Neural crest cell (in vitro differentiated cells): ENCODE data around the gene CENPX. TPM values are rescaled to one million over a fixed set of nuclear protein-coding genes. Genes with fewer than 3 reads are reported as not detected.

Experiments
- DNase-seq: peaks from one replicate; pipeline ENCODE4 v3.0.0; 2021; ENCODE audit warnings: low read depth, mixed read lengths, low spot score
- H3K27ac Mint-ChIP-seq: one replicate; pipeline ENCODE4 v1.8.0; 2021; ENCODE audit warnings: mild to moderate bottlenecking, mixed read lengths; ENCODE audit not compliant: unreplicated experiment
- H3K27me3 Mint-ChIP-seq: 2 replicates; pipeline ENCODE4 v1.8.0; 2021; ENCODE audit warnings: low read depth, mild to moderate bottlenecking, mixed read lengths
- H3K36me3 Mint-ChIP-seq: 2 replicates; pipeline ENCODE4 v1.8.0; 2021; ENCODE audit warnings: low read depth, mild to moderate bottlenecking, mixed read lengths
- H3K4me1 Mint-ChIP-seq: 2 replicates; pipeline ENCODE4 v1.8.0; 2021; ENCODE audit warnings: mixed read lengths
- H3K4me3 Mint-ChIP-seq: one replicate; pipeline ENCODE4 v1.8.0; 2021; ENCODE audit warnings: mild to moderate bottlenecking, mixed read lengths
- H3K9me3 Mint-ChIP-seq: 2 replicates; pipeline ENCODE4 v1.8.0; 2021; ENCODE audit warnings: mixed read lengths
- total RNA-seq: library from RNA; stranded (reverse); gene quantifications from 2 replicates; pipeline ENCODE4 v1.2.1, GENCODE V29; 2021
- TF ChIP-seq, protein P1 (sequence below): fragments of 200-600 bp; sonication (generic); conservative IDR thresholded peaks from 2 replicates; pipeline ENCODE4 v1.5.0; 2021; ENCODE audit warnings: antibody characterized with exemption, mild to moderate bottlenecking

The CENPX gene
- total RNA-seq, 1 donor from 2014 or later: 135 TPM

DNA sequence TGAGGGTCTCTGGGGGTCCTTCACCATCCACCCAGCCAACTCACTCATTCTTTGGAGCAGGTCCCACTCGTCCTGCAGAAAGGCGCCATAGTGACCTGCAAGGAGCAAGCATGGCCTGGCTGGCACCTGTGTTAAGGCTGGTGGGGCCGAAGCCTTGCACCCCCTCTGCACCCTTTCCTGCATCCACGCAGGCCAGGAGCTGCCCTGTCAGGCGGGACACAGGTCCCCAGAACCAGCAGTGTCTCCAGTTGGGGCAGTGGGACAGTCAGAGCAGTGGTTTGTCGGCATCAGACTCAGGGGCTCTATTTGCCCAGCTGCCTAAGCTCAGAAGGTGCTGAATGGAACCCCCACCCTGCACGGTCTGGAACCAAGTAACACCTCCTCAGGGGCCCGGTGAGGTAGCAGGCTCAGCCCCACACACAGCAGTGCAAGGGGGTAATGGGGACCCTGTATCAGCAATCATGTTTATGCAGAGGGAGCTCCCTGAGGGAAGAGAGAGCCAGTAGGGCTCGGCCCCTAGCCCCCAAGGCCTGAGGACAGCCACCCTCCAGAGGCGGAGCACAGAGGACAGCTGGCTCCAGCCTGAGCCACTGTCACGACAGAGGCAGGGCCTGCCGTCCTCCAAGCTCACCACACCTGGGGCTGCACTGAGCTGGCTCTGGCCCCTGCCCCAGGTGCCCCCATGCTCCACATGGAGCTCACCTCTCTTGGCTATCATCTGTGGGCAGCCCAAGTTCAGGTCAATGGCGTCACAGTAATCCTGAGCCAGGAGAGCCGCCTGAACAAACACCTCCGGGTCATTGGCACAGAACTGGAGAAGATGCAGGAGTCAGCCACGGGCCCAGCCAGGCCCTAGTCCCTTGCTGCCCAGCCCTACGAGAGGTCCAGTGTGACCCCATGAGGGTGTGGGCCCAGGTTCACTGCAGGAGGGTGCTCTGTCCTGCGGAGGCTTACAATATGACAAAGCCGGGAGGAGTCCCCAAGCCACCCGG, 41.0 kb upstream of the CENPX start:
- Mint-ChIP-seq H3K27me3 (no peaks in the 10 kb centered on the region), H3K27ac (no peak overlapping the region), H3K9me3 (no peaks in the 10 kb centered on the region), H3K4me1 (no peaks in the 10 kb centered on the region), H3K4me3 (peak overlapping the region; percentile 78), H3K36me3 (no peaks in the 10 kb centered on the region)
- TF ChIP-seq, protein P1, sequence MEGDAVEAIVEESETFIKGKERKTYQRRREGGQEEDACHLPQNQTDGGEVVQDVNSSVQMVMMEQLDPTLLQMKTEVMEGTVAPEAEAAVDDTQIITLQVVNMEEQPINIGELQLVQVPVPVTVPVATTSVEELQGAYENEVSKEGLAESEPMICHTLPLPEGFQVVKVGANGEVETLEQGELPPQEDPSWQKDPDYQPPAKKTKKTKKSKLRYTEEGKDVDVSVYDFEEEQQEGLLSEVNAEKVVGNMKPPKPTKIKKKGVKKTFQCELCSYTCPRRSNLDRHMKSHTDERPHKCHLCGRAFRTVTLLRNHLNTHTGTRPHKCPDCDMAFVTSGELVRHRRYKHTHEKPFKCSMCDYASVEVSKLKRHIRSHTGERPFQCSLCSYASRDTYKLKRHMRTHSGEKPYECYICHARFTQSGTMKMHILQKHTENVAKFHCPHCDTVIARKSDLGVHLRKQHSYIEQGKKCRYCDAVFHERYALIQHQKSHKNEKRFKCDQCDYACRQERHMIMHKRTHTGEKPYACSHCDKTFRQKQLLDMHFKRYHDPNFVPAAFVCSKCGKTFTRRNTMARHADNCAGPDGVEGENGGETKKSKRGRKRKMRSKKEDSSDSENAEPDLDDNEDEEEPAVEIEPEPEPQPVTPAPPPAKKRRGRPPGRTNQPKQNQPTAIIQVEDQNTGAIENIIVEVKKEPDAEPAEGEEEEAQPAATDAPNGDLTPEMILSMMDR: no peak
- no peak for DNase-seq

DNA sequence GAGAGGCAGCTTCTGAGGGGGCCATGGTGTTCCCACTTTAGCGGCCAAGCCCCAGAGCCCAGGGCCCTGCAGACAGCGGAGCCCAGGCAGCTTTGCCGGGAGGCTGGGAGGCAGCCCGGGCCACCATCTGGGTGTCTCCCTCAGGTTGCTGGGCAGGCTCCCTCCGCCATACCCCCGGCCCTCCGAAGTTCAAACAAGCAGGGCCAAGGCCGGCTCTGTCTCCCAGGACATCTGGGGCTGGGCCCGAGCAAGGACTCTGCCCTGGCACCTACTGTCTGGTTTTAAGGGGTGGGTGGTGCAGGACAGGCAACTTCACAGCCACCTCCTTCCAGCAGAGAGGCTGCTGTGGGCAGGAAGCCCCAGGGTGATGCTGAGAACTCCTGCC, 40.3 kb upstream of the CENPX start:
- no peaks in the 10 kb centered on the region for H3K9me3 Mint-ChIP-seq
- H3K27me3 Mint-ChIP-seq: no peaks in the 10 kb centered on the region
- H3K36me3 Mint-ChIP-seq: no peaks in the 10 kb centered on the region
- H3K4me1 Mint-ChIP-seq: no peaks in the 10 kb centered on the region
- DNase-seq: no peak
- TF ChIP-seq, protein P1: no peak
- H3K4me3 Mint-ChIP-seq: no peak overlapping the region
- no peak overlapping the region for H3K27ac Mint-ChIP-seq

DNA sequence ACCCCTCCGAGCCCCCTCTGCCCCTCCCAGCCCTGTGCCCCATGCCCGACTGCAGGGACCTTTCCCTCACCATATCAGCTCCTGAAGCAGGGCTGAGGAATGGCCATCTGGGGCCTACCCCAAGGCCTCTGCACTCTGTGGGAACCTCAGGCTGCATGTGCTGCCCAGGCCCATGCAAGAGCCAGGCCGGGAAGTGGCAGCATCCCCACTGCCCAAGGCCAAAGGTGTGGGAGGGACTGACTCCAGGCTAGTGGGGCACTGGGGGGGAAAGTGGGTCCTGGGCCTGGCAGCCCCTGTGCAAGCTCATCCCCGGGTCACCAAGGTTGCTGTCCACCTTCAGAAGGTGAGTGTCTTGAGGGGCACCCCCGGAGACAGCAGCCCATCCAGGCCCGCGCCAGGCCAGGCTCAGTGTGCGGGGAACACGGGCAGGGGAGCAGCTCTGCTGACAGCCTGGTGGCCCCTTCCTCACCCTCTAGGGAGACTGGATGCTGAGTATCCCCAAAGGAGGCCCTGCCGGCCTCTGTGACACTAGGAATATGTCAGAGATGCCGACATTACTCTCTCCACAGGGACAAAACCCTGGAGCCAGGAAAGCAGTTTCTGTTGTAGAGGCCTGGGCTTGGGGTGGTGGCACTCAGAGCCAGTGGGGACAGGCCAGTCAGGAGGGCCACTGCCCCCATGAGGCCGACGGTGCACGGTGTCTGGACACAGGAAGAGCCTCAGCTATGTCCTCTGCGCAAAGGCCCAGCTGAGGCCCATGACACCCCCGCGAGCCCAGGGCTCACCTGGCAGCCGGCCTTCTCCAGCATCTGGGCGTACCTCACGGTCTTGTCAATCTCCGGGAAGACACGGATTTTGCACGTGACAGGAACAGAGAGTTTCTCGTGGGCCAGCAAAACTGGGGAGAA, 39.7 kb upstream of the CENPX start:
- Mint-ChIP-seq H3K27ac (no peak overlapping the region), H3K36me3 (no peaks in the 10 kb centered on the region), H3K27me3 (no peaks in the 10 kb centered on the region), H3K9me3 (no peaks in the 10 kb centered on the region), H3K4me3 (peak overlapping the region; percentile 69), H3K4me1 (no peaks in the 10 kb centered on the region)
- no peak for DNase-seq
- TF ChIP-seq, protein P1: no peak

DNA sequence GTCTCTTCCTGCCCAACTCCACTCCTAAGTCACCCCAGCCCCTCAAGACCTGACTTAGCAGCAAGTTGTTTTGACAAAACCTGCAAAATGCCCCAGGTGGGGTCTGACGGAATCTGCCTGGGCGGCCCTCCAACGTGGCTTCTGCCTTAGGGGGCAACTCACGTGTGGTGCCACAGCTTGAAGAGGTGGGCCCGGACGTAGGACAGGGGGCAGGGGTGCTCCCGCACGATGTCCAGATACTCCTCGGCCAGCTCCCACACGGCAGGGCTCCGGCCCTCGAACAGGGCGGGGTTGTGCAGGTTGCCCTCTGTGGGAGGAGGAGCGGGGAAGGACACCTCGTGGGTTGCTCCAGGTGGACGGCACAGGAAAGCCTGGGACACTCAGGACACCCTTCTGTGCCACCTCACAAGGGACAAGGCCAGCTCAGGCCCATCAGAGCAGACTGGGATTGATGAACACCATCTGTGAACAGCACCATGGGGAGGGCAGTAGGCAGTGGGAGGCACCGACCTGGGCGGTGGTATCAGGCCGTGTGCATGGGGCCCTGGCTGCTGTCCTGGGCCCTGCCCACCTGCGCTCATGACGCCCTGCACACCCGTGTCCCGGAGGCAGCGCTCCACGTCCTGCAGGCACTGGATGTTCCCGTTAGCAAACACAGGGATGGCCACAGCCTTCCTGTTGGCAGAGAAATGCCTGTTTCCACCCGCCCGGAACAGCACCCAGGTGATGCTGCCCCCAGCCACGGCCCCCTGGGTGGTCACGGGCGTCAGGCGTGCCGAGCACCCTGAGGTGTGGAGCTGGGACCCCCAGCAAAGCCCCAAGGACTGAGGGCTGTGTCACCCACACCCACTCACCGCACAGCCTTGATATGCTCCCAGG, 38.6 kb upstream of the CENPX start:
- TF ChIP-seq, protein P1: no peak
- Mint-ChIP-seq H3K27me3 (no peaks in the 10 kb centered on the region), H3K4me3 (no peak overlapping the region), H3K27ac (no peak overlapping the region), H3K4me1 (no peaks in the 10 kb centered on the region), H3K9me3 (no peaks in the 10 kb centered on the region), H3K36me3 (no peaks in the 10 kb centered on the region)
- DNase-seq: no peak

DNA sequence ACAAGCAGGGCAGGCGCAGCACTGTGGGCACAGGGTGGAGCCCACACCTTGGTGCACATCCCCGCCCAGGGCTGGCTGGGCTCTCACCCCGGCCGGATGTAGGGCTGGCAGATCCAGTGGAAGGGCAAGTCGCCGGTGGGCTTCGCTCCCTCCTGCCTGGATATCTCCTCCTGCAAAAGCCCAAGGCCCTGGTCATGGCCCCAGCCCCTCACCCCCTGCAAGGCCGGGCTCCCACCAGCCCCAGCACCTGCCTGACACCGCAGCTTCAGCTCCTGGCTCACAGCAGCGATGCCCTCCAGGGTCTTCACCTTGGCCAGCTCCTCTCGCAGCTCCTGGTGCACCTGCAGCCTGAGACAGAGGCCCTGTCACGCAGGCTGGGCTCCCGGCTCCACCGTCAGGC, 37.9 kb upstream of the CENPX start:
- Mint-ChIP-seq H3K4me3 (peak overlapping the region; percentile 77), H3K27ac (no peak overlapping the region), H3K4me1 (no peaks in the 10 kb centered on the region), H3K36me3 (no peaks in the 10 kb centered on the region), H3K27me3 (no peaks in the 10 kb centered on the region), H3K9me3 (no peaks in the 10 kb centered on the region)
- no peak for DNase-seq
- TF ChIP-seq, protein P1: no peak
